GM21447 (cell line): ENCODE data around the gene MTMR6.

ENCODE experiments used
- ATAC-seq: cut with Tn5 transposase; IDR thresholded peaks from one replicate; pipeline ENCODE4 v1.9.1; 2021; ENCODE audit not compliant: unreplicated experiment

MTMR6 gene

DNA sequence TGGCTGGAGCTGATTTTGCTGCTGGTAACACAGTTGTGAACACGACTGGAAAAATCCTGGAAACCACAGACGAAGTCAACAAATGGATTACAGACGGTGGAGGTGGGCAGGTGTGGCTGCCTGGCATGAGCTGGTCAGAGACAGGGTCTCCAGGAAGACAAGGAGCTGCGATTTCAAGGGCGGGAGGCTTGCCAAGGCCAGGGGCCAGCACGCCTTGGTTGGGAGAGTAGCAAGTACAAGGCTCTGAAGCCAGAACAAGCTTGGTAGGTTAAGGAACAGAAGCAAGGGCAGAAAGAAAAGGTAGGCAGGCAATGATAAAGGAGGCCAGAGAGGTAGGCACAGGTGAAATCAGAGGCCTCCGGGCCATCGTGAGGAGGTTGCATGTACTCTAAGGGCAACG, 64.5 kb downstream of the MTMR6 start:
- no peak for ATAC-seq

DNA sequence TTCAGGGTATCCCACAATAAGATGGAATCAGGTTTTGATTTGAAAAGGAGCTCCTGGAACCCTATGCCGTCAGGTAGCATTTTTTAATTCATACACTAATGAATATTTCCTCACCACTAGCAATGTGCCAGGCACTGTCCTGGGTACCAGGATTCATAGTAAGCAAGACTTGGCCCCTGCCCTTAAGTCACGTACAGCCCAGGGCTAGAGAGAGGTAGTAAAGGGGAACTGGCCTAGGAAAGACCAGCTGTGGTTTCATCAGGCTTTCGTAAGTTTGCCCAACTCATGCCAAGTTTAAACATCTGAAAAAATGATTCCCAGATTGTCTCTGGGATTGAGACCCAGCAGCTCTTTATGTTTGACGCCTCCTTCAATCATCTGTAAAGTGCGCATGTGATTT, 69.3 kb downstream of the MTMR6 start:
- no peak for ATAC-seq

- ATAC-seq = no peak
Observed at GRCh38 chr13:25217023-25217885, 70.0 kb downstream of the MTMR6 start.

- ATAC-seq = no peak
Observed at GRCh38 chr13:25215253-25215575, 72.1 kb downstream of the MTMR6 start.

GRCh38 chr13:25214491-25215252, 72.6 kb downstream of the MTMR6 start:
- ATAC-seq = no peak

DNA sequence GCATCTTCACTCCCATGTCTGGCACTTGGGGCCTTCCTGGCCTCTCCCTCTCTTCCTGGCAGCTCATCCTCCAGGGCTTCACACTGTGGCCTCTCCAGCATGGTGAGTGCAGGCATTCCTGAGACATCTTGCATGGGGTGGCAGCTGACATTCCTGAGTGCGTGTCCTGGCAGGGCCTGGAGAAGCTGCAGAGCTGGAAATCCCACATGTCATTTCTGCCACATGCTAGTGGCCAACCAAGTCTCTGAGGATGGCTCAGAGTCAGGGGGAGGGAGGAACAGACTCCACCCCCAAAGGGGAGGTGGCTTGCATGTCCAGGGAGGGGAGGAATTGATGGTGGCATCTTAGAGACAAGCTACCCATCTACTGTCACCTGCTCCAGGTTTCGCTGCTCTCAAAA, 73.6 kb downstream of the MTMR6 start:
- ATAC-seq = no peak

GRCh38 chr13:25210842-25211569, 76.3 kb downstream of the MTMR6 start:
- ATAC-seq = no peak

- ATAC-seq = no peak
Observed at GRCh38 chr13:25207291-25207810, 79.9 kb downstream of the MTMR6 start.

DNA sequence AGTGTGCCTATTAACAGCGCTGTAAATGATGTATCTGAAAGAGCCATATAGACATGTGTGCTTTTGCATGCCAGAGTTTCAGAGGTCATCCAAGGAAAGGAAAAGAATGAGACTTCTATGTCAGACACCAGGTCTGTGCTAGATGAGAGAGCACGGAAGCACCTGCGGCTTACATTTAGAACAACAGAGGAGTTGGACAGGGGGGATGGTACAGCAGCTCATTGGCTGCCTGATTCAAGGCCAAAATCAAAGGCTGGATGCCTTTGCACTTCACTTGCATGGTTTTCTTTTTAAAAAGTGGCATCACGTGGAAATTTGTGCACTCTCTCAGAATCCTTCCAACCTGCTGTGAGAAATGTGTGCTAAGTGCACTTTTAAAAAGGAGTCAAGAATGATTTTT, 82.4 kb downstream of the MTMR6 start:
- no peak for ATAC-seq

- no peak for ATAC-seq
Observed at GRCh38 chr13:25203127-25203740, 84.1 kb downstream of the MTMR6 start.

GRCh38 chr13:25200783-25201182, 86.5 kb downstream of the MTMR6 start:
- no peak for ATAC-seq

DNA sequence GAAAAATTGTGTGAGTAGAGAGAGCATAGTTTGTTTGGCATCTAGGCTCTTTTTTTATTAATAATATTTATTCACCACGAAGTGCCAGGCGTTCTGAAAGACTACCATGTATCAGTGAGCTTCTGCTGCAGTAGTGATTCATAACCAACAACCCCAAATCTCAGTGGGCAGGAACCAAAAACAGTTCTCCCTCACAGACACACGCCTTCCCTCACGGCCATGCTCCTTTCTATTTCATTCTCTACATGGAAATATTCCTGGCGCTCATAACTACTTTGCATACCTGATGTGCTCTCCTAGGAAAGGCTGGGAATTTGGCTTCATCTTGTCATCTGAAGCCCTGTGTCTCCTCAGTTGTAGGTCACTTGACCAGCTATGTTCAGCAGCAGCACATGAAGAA, 88.6 kb downstream of the MTMR6 start:
- no peak for ATAC-seq

DNA sequence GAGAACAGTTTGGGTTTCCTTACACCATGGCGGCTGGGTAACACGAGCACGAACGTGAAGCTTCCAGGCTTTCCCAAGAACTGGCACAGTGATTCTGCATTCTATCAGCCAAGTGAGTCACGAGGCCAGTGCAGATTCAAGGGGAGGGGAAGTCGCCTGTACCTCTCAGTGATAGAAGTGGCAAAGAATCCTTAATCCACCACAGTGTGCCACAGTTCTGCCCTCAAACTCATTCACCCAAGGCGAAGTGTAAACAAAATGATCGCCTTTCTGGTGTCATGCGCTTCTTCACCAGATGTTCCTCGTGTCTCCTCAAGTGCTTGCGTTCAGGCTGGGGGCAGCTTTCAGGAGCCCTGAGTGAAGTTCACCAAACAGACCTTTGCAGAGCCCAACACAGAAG, 90.3 kb downstream of the MTMR6 start:
- no peak for ATAC-seq
